ENCODE results near the gene BRPF3. TPM values are rescaled to one million over a fixed set of nuclear protein-coding genes. Genes with fewer than 3 reads are reported as not detected.

BRPF3 gene
- total RNA-seq, result 29.2 and 36.5 TPM in 2 replicates

- CTCF ChIA-PET, result interaction anchor here (1.7 to 2.5 kb wide), 2 partner anchors 101 to 169 kb away, joined by 7 to 9 read pairs; partner anchors contain the start of gene MAPK14
- Mint-ChIP-seq H3K4me1 (peaks cover 31% of the 10 kb centered on the region), H3K27me3 (no peaks in the 10 kb centered on the region), H3K36me3 (ENCODE audit: low read depth) (peaks cover 18% of the 10 kb centered on the region), H3K4me3 (peak within 1 kb of the TSS; percentile 92), H3K9me3 (no peaks in the 10 kb centered on the region), H3K27ac (peak within 1 kb of the TSS; percentile 92)
- DNase-seq (peak; percentile 80), ATAC-seq (ENCODE audit: low read depth) (peak; percentile 56)
- intact Hi-C loops (cut with micrococcal nuclease), result loop anchor here (1.0 to 5.0 kb wide), 5 partner anchors 65 to 169 kb away; partner anchors contain the start of genes MAPK13 and MAPK14
- POLR2A ChIA-PET, result interaction anchor here (0.5 to 2.3 kb wide), 8 partner anchors 65 to 168 kb away, joined by 3 to 26 read pairs (median 16); partner anchors contain the start of genes BNIP5, MAPK13 and MAPK14
- TF ChIP-seq, protein P1, sequence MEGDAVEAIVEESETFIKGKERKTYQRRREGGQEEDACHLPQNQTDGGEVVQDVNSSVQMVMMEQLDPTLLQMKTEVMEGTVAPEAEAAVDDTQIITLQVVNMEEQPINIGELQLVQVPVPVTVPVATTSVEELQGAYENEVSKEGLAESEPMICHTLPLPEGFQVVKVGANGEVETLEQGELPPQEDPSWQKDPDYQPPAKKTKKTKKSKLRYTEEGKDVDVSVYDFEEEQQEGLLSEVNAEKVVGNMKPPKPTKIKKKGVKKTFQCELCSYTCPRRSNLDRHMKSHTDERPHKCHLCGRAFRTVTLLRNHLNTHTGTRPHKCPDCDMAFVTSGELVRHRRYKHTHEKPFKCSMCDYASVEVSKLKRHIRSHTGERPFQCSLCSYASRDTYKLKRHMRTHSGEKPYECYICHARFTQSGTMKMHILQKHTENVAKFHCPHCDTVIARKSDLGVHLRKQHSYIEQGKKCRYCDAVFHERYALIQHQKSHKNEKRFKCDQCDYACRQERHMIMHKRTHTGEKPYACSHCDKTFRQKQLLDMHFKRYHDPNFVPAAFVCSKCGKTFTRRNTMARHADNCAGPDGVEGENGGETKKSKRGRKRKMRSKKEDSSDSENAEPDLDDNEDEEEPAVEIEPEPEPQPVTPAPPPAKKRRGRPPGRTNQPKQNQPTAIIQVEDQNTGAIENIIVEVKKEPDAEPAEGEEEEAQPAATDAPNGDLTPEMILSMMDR (IDR thresholded peaks at IDR 0.05), result no peak
These were observed at the start of gene BRPF3 for GRCh38 chr6:36196113-36196879. Gene BRPF3, plus strand, starts transcription at chr6:36196744. Its CDS starts 3,579 bp downstream, at chr6:36200323.

DNA sequence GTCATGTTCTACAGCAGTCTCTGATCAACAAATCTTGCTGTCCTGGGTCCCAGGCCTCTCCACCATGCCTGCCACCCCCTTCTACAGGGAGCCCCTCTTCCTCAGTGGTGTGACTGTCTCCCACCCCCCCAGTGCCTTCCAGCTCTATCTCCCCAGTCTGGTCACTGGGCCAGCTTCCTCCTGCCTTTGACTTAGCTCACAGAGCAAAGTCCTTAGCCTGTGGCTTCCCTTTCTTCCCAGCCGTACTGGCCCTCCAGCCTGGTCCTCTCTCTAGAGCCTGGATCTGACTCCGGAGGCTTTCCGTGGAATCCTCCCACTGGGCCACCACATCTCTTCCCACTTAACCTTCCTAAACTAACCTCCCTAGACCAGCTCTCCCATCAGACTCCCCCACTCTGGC, 49.2 kb upstream of the BRPF3 start:
- peaks cover 7% of the 10 kb centered on the region for H3K36me3 Mint-ChIP-seq (ENCODE audit: low read depth)
- peaks cover 7% of the 10 kb centered on the region for H3K4me1 Mint-ChIP-seq
- TF ChIP-seq, protein P1 (IDR thresholded peaks at IDR 0.05), result no peak
- CTCF ChIA-PET, result no interaction called here
- ATAC-seq (ENCODE audit: low read depth) (no peak), DNase-seq (no peak)
- intact Hi-C loops (cut with micrococcal nuclease), result no loop called here
- no peaks in the 10 kb centered on the region for H3K27me3 Mint-ChIP-seq
- H3K4me3 Mint-ChIP-seq, result no peak overlapping the region
- H3K9me3 Mint-ChIP-seq, result peaks cover 7% of the 10 kb centered on the region
- POLR2A ChIA-PET, result interaction anchor here (0.5 kb wide), 1 partner anchor 24 kb away, joined by 3 read pairs; no protein-coding TSS in a partner anchor
- no peak overlapping the region for H3K27ac Mint-ChIP-seq

GRCh38 chr6:36149476-36149875, 47.1 kb upstream of the BRPF3 start:
- ChIA-PET CTCF (no interaction called here), POLR2A (no interaction called here)
- Mint-ChIP-seq H3K4me1 (peaks cover 7% of the 10 kb centered on the region), H3K27ac (no peak overlapping the region), H3K4me3 (no peak overlapping the region), H3K27me3 (no peaks in the 10 kb centered on the region), H3K36me3 (ENCODE audit: low read depth) (peaks cover 5% of the 10 kb centered on the region), H3K9me3 (peaks cover 7% of the 10 kb centered on the region)
- TF ChIP-seq, protein P1 (IDR thresholded peaks at IDR 0.05), result no peak
- intact Hi-C loops (cut with micrococcal nuclease), result no loop called here
- no peak for ATAC-seq (ENCODE audit: low read depth)
- no peak for DNase-seq

GRCh38 chr6:36150283-36150682, 46.3 kb upstream of the BRPF3 start:
- H3K27ac Mint-ChIP-seq, result no peak overlapping the region
- CTCF ChIA-PET, result no interaction called here

DNA sequence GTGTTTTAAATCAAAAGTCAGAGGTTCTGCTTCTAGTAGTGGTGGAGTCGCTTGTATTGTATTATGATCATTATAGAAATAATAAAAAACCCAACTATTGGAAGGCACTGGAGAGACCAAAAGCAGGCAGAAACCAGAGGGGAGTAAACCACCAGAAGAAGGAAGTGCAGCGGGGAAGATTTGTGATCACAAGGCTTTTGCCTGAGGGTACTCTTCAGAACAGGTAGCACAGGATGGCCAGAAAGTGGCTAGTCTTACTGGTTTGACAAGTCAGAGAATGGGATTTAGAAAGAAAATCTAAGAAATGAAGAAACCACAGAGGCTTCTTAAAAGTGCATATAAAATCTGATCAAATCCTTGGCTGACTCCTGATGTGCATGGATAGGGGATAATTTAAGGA, 42.3 kb upstream of the BRPF3 start:
- DNase-seq, result no peak
- Mint-ChIP-seq H3K27ac (no peak overlapping the region), H3K4me3 (no peak overlapping the region), H3K4me1 (no peaks in the 10 kb centered on the region), H3K27me3 (no peaks in the 10 kb centered on the region), H3K36me3 (ENCODE audit: low read depth) (peaks cover 6% of the 10 kb centered on the region), H3K9me3 (peaks cover 11% of the 10 kb centered on the region)
- intact Hi-C loops (cut with micrococcal nuclease), result no loop called here
- no peak for ATAC-seq (ENCODE audit: low read depth)
- CTCF ChIA-PET, result no interaction called here
- TF ChIP-seq, protein P1 (IDR thresholded peaks at IDR 0.05), result no peak
- POLR2A ChIA-PET, result no interaction called here

More at GRCh38 chr6:36150283-36150682, 46.3 kb upstream of the BRPF3 start:
- peaks cover 7% of the 10 kb centered on the region for H3K4me1 Mint-ChIP-seq
- H3K27me3 Mint-ChIP-seq, result no peaks in the 10 kb centered on the region
- peaks cover 5% of the 10 kb centered on the region for H3K36me3 Mint-ChIP-seq (ENCODE audit: low read depth)
- ATAC-seq (ENCODE audit: low read depth) (no peak), DNase-seq (no peak)
- TF ChIP-seq, protein P1 (IDR thresholded peaks at IDR 0.05), result no peak
- H3K4me3 Mint-ChIP-seq, result no peak overlapping the region
- peaks cover 7% of the 10 kb centered on the region for H3K9me3 Mint-ChIP-seq
- intact Hi-C loops (cut with micrococcal nuclease), result no loop called here
- POLR2A ChIA-PET, result no interaction called here

Measured in activated B cell treated with CpG ODN at 0.5 μM for 24 hours (primary cell).